K562 (cell line): ENCODE data around the gene CDADC1. TPM values are rescaled to one million over a fixed set of nuclear protein-coding genes. Genes with fewer than 3 reads are reported as not detected.
"Not testable (repeated sequence)": the region's sequence is repeated elsewhere in the genome, so short reads cannot be mapped to it uniquely, and the experiment has no call there.

ENCODE experiments used
- ATAC-seq: fragments of 200-7000 bp; cut with Tn5 transposase; 3 replicates; pipeline ENCODE4 v1.9.1; 2020; ENCODE audit warnings: moderate library complexity
- BruUV-seq: library from RNA; stranded (reverse); fragments of 400-500 nt; replicated peaks from 2 replicates; lab custom pipeline; 2021; lab: Mats Ljungman, UMichigan
- CTCF ChIA-PET: fragments of 300-600 bp; formaldehyde crosslinking; extraction: SDS; loops from one replicate; lab custom pipeline; 2021; ENCODE audit warnings: low intra/inter-chr PET ratio; lab: Yijun Ruan, JAX
- POLR2A ChIA-PET: fragments of 300-600, 350-650 bp; sonication (Branson Sonifier 250); formaldehyde crosslinking; extraction: SDS; loops from one replicate; lab custom pipeline; 2021; ENCODE audit warnings: antibody characterized with exemption, inconsistent platforms; lab: Yijun Ruan, JAX
- DNase-seq, 4 experiments: peaks; one replicate each; pipeline versions ENCODE4 v3.0.0 to v3.0.0-alpha.2; 2011 to 2018; ENCODE audit warnings: low spot score in 3 of 4, mixed read lengths in 3 of 4; ENCODE audit errors: extremely low read depth in 1 of 4
- FAIRE-seq: peaks from 2 replicates; lab custom pipeline; 2011; peaks lifted over from hg19 to GRCh38; lab: Jason Lieb, UNC
- H2AFZ ChIP-seq: 2 replicates; pipeline ENCODE4 v1.6.0; 2011; ENCODE audit warnings: low read depth, low read length, control low read depth, inconsistent platforms
- H3K27ac ChIP-seq: fragments of 200-600 bp; 3 replicates; pipeline ENCODE4 v1.8.0; 2011; ENCODE audit warnings: low read depth, mild to moderate bottlenecking, control low read depth, inconsistent platforms, low read length, moderate library complexity, mixed read lengths; ENCODE audit errors: extremely low read depth
- H3K27me3 ChIP-seq, 2 experiments: fragments of 300-600 bp in 1 of 2; 2 replicates in 1 of 2; 3 replicates in 1 of 2; pipeline versions ENCODE4 v1.6.0 to v1.8.0; 2011; ENCODE audit warnings: inconsistent platforms in 2 of 2, low read length in 2 of 2, mild to moderate bottlenecking in 1 of 2, mixed read lengths in 1 of 2, moderate library complexity in 1 of 2; ENCODE audit not compliant: control insufficient read depth in 2 of 2, insufficient read depth in 2 of 2
- H3K36me3 ChIP-seq: fragments of 300-600 bp; 3 replicates; pipeline ENCODE4 v1.8.0; 2011; ENCODE audit warnings: mild to moderate bottlenecking, low read length, inconsistent platforms; ENCODE audit not compliant: control insufficient read depth, insufficient read depth
- H3K4me1 ChIP-seq, 2 experiments: fragments of 200-600 bp in 1 of 2; replicated peaks in 1 of 2; 2 replicates in 1 of 2; 3 replicates in 1 of 2; pipeline versions ENCODE4 v1.5.1 to v1.8.0; 2011; ENCODE audit warnings: inconsistent platforms in 2 of 2, low read length in 2 of 2, mild to moderate bottlenecking in 1 of 2, mixed read lengths in 1 of 2, moderate library complexity in 1 of 2; ENCODE audit not compliant: control insufficient read depth in 2 of 2, insufficient read depth in 2 of 2
- H3K4me2 ChIP-seq: 2 replicates; pipeline ENCODE4 v1.6.1; 2011; ENCODE audit warnings: low read length, control low read depth, inconsistent platforms, mixed read lengths; ENCODE audit not compliant: insufficient read depth
- H3K4me3 ChIP-seq: fragments of 200-600 bp; sonication (generic), shearing (Covaris generic); 2 replicates; pipeline ENCODE4 v1.5.1; 2016; ENCODE audit warnings: control low read depth, inconsistent platforms
- H3K79me2 ChIP-seq: fragments of 200-600 bp; 3 replicates; pipeline ENCODE4 v1.8.0; 2011; ENCODE audit warnings: low read length, inconsistent platforms; ENCODE audit not compliant: control insufficient read depth, insufficient read depth
- H3K9ac ChIP-seq, 2 experiments: 2 replicates each; pipeline versions ENCODE4 v1.6.0 to v1.6.1; 2011; ENCODE audit warnings: low read depth in 2 of 2, low read length in 2 of 2, control low read depth in 1 of 2, inconsistent platforms in 1 of 2, mild to moderate bottlenecking in 1 of 2, mixed read lengths in 1 of 2; ENCODE audit not compliant: insufficient read depth in 1 of 2
- H3K9me1 ChIP-seq: one replicate; pipeline ENCODE4 v1.6.0; 2011; ENCODE audit warnings: inconsistent platforms, mild to moderate bottlenecking, low read length, moderate library complexity; ENCODE audit not compliant: control insufficient read depth, insufficient read depth
- H3K9me3 ChIP-seq: replicated peaks from 2 replicates; pipeline ENCODE4 v1.5.1; 2011; ENCODE audit warnings: low read depth, low read length, inconsistent platforms; ENCODE audit not compliant: control insufficient read depth, insufficient read depth
- H4K20me1 ChIP-seq: replicated peaks from 2 replicates; pipeline ENCODE4 v1.6.1; 2011; ENCODE audit warnings: low read length, inconsistent platforms, mixed read lengths; ENCODE audit not compliant: control insufficient read depth, insufficient read depth
- CTBP1 ChIP-seq: fragments of 450-650 bp; IDR thresholded peaks from 2 replicates; pipeline ENCODE4 v1.6.1; 2016; ENCODE audit warnings: borderline replicate concordance
- HIVEP1 ChIP-seq: fragments of 250-450 bp; sonication (Bioruptor Pico); IDR thresholded peaks from 2 replicates; pipeline ENCODE4 v1.4.0; 2020; ENCODE audit warnings: mild to moderate bottlenecking
- NFIC ChIP-seq: fragments of 450-650 bp; IDR thresholded peaks from 2 replicates; pipeline ENCODE4 v1.6.1; 2017; ENCODE audit warnings: mild to moderate bottlenecking, inconsistent platforms
- NFIX ChIP-seq: fragments of 250-450 bp; sonication (Bioruptor Pico); IDR thresholded peaks from 2 replicates; pipeline ENCODE4 v1.4.0; 2020; ENCODE audit warnings: low read depth, mild to moderate bottlenecking, moderate library complexity
- NFRKB ChIP-seq: fragments of 450-650 bp; IDR thresholded peaks from 2 replicates; pipeline ENCODE4 v1.6.1; 2016; ENCODE audit warnings: low read depth
- TARDBP ChIP-seq: fragments of 450-650 bp; IDR thresholded peaks from 2 replicates; pipeline ENCODE4 v1.6.1; 2016
- ZBTB17 ChIP-seq: fragments of 450-650 bp; formaldehyde crosslinking; IDR thresholded peaks from 2 replicates; pipeline ENCODE4 v1.4.0; 2020; ENCODE audit warnings: mild to moderate bottlenecking
- ZNF551 ChIP-seq: fragments of 250-450 bp; sonication (Bioruptor Pico); IDR thresholded peaks from 2 replicates; pipeline ENCODE4 v1.5.0; 2021; ENCODE audit warnings: mild to moderate bottlenecking, moderate library complexity
- WGBS: fragments of 100-300 bp; shearing (Covaris generic); methylation state at CpG from one replicate; pipeline ENCODE4 v1.1.6; 2016; ENCODE audit warnings: low coverage, mixed read lengths; ENCODE audit not compliant: insufficient coverage; ENCODE audit errors: missing lambda C conversion rate; 5-methylcytosine and 5-hydroxymethylcytosine counted together
- in situ Hi-C: fragments of 300-500 bp; cut with MboI; formaldehyde crosslinking; loops from 4 replicates; pipeline ENCODE4 v1.15.0; 2018; ENCODE audit warnings: inconsistent platforms, mixed read lengths
- intact Hi-C: fragments of 100-400 bp; cut with micrococcal nuclease; formaldehyde crosslinking; loops from 2 replicates; pipeline ENCODE4 v1.14.2; 2022
- polyA plus RNA-seq, 8 experiments: library from polyadenylated mRNA; depleted of rRNA in 4 of 8; stranded (reverse) in 5 of 8; unstranded in 3 of 8; fragments of >200 nt; fragmentation: Nextera tagmentation in 2 of 8; fragmentation: Illumina TruSeq in 1 of 8; extraction: Ambion mirVana in 2 of 8; extraction: Trizol in 1 of 8; gene quantifications; 2 replicates each; pipeline versions ENCODE4 v1.2.1 to v1.2.3, GENCODE V29; 2011 to 2014; ENCODE audit warnings: inconsistent platforms in 1 of 8, missing spikeins in 1 of 8
- total RNA-seq, 7 experiments: library from RNA; depleted of rRNA in 6 of 7; stranded (reverse); fragments of >200 nt in 6 of 7; fragmentation: Illumina TruSeq in 2 of 7; extraction: Trizol in 2 of 7; gene quantifications; 2 replicates each; pipeline versions ENCODE4 v1.2.1 to v1.2.3, GENCODE V29; 2011 to 2021; ENCODE audit warnings: low replicate concordance in 1 of 7

The CDADC1 gene
- total and polyA plus RNA-seq, 9 of the 15 experiments (the other 6 are each of a cell fraction or from before 2014, with no cell fraction given), result 4.1 to 11.8 (median 6.3) TPM

DNA sequence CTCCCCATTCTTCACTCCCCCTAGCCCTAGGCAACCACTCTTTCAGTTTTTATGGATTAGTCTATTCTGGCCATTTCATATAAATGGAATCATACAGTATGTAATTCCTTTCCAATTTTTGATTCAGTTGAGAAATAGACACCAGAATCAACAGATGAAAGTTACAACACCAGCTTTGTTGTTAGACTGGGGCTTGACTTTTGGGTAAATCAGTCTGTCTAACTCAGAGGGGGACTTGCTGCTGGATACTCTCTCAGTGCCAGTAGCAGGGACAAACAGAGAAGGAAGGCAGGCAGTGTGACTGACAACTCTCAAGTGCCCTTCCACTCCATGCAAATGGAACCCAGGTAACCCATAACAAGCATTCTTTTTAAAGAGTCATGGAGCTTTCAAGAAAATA lies 40.7 kb downstream of the CDADC1 start:
- Histone ChIP-seq H3K4me1 (peaks cover 0 to 3% of the 10 kb centered on the region in 2 experiments; a peak in 2 of 5 replicates), H3K27me3 (no peaks in the 10 kb centered on the region), H4K20me1 (no peaks in the 10 kb centered on the region), H2AFZ (no peak overlapping the region), H3K79me2 (no peaks in the 10 kb centered on the region), H3K9me1 (no peaks in the 10 kb centered on the region), H3K9me3 (no peaks in the 10 kb centered on the region), H3K4me2 (no peak overlapping the region), H3K4me3 (no peak overlapping the region), H3K27ac (no peak overlapping the region), H3K36me3 (no peaks in the 10 kb centered on the region), H3K9ac (no peak overlapping the region)
- FAIRE-seq (no peak), DNase-seq (no peak), ATAC-seq (no peak)
- TF ChIP-seq NFRKB (no peak), ZNF551 (no peak), HIVEP1 (no peak), ZBTB17 (CRISPR knock-in tag) (no peak)
- BruUV-seq, result no TSS peak
- in situ Hi-C loops, result no loop called here
- ChIA-PET POLR2A (no interaction called here), CTCF (no interaction called here)
- intact Hi-C loops, result loop anchor here (10.0 kb wide), 1 partner anchor 184 kb away; no protein-coding TSS in a partner anchor

DNA sequence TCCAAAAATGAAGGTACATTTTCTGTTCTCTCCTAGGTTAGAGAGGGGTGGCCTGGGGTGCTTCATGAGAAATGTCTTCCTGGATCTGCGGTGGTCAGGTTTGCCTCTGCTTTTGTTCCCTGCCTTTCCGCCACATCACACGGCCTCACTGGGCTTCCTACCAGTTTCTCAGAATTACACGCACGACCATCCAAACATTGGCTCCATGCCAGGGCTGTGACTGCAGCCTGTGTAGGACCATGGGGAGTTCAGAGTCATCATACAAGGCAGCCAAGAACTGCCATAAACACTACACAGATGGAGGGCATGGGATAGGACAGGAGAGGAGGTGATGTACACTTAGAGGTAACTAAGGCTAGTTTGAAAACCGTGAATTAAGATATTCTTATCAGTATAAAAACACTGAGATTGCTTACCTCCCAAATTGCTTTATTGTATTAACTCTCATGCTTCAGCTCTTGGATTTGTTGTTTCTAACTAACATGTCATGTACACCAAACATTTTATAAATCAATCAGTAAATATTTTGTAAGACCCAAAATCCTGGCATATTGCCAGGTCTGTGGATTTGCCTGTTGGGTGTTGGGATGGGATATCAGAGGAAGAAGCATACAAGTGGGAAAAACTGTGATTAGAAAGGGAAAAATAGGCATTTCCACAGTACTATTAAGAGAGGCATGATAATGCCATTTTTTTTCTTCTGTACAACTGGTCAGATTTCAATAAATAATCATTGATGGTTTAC lies 45.2 kb downstream of the CDADC1 start:
- no peaks in the 10 kb centered on the region for H3K9me3 ChIP-seq
- H3K27ac ChIP-seq, result no peak overlapping the region
- TF ChIP-seq TARDBP (no peak), CTBP1 (peak; percentile 19; the same call in 1 of the 2 replicates), NFIX (CRISPR knock-in tag) (peak; percentile 74), NFIC (peak; percentile 99)
- H3K4me3 ChIP-seq, result no peak overlapping the region
- no peaks in the 10 kb centered on the region for H3K27me3 ChIP-seq
- no peaks in the 10 kb centered on the region for H3K36me3 ChIP-seq
- no peaks in the 10 kb centered on the region for H4K20me1 ChIP-seq
- no peaks in the 10 kb centered on the region for H3K79me2 ChIP-seq
- FAIRE-seq, result peak; percentile 71
- DNase-seq, result peak; percentile 17 to 78 (median 26)
- ChIA-PET CTCF (interaction anchor here (0.6 kb wide), 1 partner anchor 34 kb away, joined by 3 read pairs; no protein-coding TSS in a partner anchor), POLR2A (interaction anchor here (0.5 to 1.4 kb wide), 3 partner anchors 10 to 549 kb away, joined by 3 to 4 read pairs (median 3); no protein-coding TSS in a partner anchor)
- no peak overlapping the region; the same call in 1 of the 2 replicates for H3K4me2 ChIP-seq
- peak overlapping the region; percentile 16; the same call in 1 of the 2 replicates for H2AFZ ChIP-seq
- H3K4me1 ChIP-seq, result peaks cover 0 to 3% of the 10 kb centered on the region in 2 experiments; a peak in 2 of 5 replicates
- no TSS peak for BruUV-seq
- H3K9me1 ChIP-seq, result no peaks in the 10 kb centered on the region
- no peak overlapping the region for H3K9ac ChIP-seq
- peak; percentile 75 for ATAC-seq
- intact Hi-C loops (no loop called here), in situ Hi-C loops (no loop called here)
- 13% methylated on average over 4 of the region's 6 CpGs for WGBS

DNA sequence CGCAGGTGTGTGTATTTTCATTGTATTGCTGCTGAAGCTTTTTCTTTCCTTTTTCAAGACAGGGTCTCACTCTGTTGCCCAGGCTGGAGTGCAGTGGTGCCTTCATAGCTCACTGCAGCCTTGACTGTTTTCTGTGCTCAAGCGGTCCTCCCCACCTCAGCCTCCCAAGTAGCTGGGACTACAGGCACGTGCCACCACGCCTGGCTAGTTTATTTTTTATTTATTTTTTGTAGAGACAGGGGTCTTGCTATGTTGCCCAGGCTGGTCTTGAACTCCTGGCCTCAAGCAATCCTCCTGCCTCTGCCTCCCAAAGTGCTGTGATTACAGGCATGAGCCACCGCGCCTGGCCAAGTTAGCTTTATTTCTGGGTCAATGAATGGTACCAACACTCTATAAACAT lies 47.0 kb downstream of the CDADC1 start:
- H2AFZ ChIP-seq, BruUV-seq, H3K9me3 ChIP-seq, H3K27me3 ChIP-seq, DNase-seq, H3K36me3 ChIP-seq, intact Hi-C loops, FAIRE-seq, H3K27ac ChIP-seq, H3K9me1 ChIP-seq, in situ Hi-C loops, H3K4me3 ChIP-seq, CTCF ChIA-PET, H3K9ac ChIP-seq, H4K20me1 ChIP-seq, H3K79me2 ChIP-seq, H3K4me2 ChIP-seq, H3K4me1 ChIP-seq, ATAC-seq: not testable (repeated sequence)
- POLR2A ChIA-PET, result interaction anchor here (0.8 kb wide), 1 partner anchor 47 kb away, joined by 3 read pairs; the partner anchor contains the start of gene CDADC1
- WGBS, result 79% methylated on average over 6 of the region's 6 CpGs
